Gastroesophageal sphincter (tissue), 4 donors: Measurements from ENCODE around the gene ALDH3A2. TPM values are rescaled to one million over a fixed set of nuclear protein-coding genes. Genes with fewer than 3 reads are reported as not detected.
"Not testable (repeated sequence)": the region's sequence is repeated elsewhere in the genome, so short reads cannot be mapped to it uniquely, and the experiment has no call there.

Experiments
- ATAC-seq: fragments of 150-250 bp; one replicate; pipeline ENCODE4 v1.9.1; 2016; ENCODE audit warnings: mild to moderate bottlenecking, moderate library complexity
- H3K27ac ChIP-seq, 4 donors: fragments of 200-600 bp; sonication (generic) in 3 of 4; 1 replicate in 3 of 4; 2 replicates in 1 of 4; pipeline ENCODE4 v1.5.1; 2016 to 2019
- H3K27me3 ChIP-seq: fragments of 200-600 bp; sonication (generic); one replicate; pipeline ENCODE4 v1.5.1; 2019
- H3K36me3 ChIP-seq, 2 donors: fragments of 200-600 bp; sonication (generic); one replicate each; pipeline ENCODE4 v1.5.1; 2019; ENCODE audit warnings: control low read depth in 1 of 2
- H3K4me1 ChIP-seq, 3 donors: fragments of 200-600 bp; sonication (generic); 1 replicate in 2 of 3; 2 replicates in 1 of 3; pipeline ENCODE4 v1.5.1; 2016 to 2019; ENCODE audit warnings: control low read depth in 2 of 3
- H3K4me3 ChIP-seq, 2 donors: fragments of 200-600 bp; sonication (generic); one replicate each; pipeline ENCODE4 v1.5.1; 2019; ENCODE audit warnings: mild to moderate bottlenecking in 1 of 2, moderate library complexity in 1 of 2
- H3K9me3 ChIP-seq, 3 donors: fragments of 200-600 bp; sonication (generic); one replicate each; pipeline ENCODE4 v1.5.1; 2017 to 2019; ENCODE audit warnings: control low read depth in 2 of 3
- EP300 ChIP-seq: sonication (generic); formaldehyde crosslinking; IDR thresholded peaks from one replicate; pipeline ENCODE4 v1.6.1; 2017; ENCODE audit warnings: antibody characterized with exemption, mild to moderate bottlenecking
- POLR2A ChIP-seq, 2 donors: fragments of 450-650 bp; IDR thresholded peaks; one replicate each; pipeline ENCODE4 v1.6.1; 2017; ENCODE audit warnings: antibody characterized with exemption in 2 of 2, mild to moderate bottlenecking in 2 of 2, moderate library complexity in 1 of 2
- POLR2AphosphoS5 ChIP-seq: sonication (generic); formaldehyde crosslinking; IDR thresholded peaks from one replicate; pipeline ENCODE4 v1.6.1; 2017; ENCODE audit warnings: antibody characterized with exemption
- WGBS, 2 donors: methylation state at CpG; one replicate each; pipeline ENCODE4 v1.1.5; 2018; ENCODE audit warnings: low coverage in 1 of 2; 5-methylcytosine and 5-hydroxymethylcytosine counted together
- total RNA-seq, 4 donors: library from RNA; depleted of rRNA; stranded (reverse); fragments of >200 nt; gene quantifications; one replicate each; pipeline ENCODE4 v1.1.0, GENCODE V29; 2016
- TF ChIP-seq, protein P1 (sequence below), 4 experiments: fragments of 200-600 bp in 2 of 4; fragments of 450-650 bp in 2 of 4; sonication (generic) in 1 of 4; IDR thresholded peaks; one replicate each; pipeline ENCODE4 v1.5.1; 2017 to 2019; ENCODE audit warnings: antibody characterized with exemption in 4 of 4, mild to moderate bottlenecking in 2 of 4, moderate library complexity in 2 of 4

ALDH3A2 gene
- total RNA-seq, 4 donors from 2014 or later: 61.9 to 162 (median 124) TPM

DNA sequence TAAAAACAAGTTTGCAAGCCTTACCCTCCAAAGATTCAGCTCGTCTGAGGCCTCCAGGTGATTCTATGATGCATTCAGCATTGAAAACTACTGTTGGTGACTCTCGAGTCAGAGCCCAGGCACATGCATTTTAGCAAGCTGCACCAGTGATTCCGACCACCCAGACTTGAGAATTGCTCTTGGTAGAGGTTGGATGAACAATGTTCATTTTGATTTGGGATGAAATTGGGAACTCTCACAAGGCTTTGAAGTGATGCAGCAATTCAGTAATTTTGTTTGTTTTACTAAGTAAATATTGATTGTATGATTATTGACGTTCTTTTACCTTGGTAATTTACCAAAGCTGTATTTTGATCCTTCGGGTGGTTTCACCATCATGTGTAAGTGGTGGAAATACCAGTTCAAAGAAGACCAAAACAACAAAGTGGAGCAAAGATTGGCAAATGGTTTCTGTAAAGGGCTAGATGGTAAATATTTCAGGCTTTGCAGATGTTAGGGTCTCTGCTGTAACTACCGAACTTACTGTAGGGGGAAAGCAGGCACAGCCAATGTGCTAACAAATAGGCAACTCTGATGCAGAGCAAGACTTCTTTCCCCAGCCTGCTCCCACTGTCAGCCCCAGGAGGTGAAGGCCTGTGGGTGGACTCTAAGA, 11.8 kb downstream of the ALDH3A2 start:
- Histone ChIP-seq H3K36me3 (peaks cover 0 to 97% of the 10 kb centered on the region in 2 donors), H3K27me3 (no peaks in the 10 kb centered on the region), H3K4me3 (no peak overlapping the region), H3K4me1 (peaks cover 0 to 33% (median 0%) of the 10 kb centered on the region in 3 donors), H3K27ac (no peak overlapping the region), H3K9me3 (no peaks in the 10 kb centered on the region)
- TF ChIP-seq, protein P1, sequence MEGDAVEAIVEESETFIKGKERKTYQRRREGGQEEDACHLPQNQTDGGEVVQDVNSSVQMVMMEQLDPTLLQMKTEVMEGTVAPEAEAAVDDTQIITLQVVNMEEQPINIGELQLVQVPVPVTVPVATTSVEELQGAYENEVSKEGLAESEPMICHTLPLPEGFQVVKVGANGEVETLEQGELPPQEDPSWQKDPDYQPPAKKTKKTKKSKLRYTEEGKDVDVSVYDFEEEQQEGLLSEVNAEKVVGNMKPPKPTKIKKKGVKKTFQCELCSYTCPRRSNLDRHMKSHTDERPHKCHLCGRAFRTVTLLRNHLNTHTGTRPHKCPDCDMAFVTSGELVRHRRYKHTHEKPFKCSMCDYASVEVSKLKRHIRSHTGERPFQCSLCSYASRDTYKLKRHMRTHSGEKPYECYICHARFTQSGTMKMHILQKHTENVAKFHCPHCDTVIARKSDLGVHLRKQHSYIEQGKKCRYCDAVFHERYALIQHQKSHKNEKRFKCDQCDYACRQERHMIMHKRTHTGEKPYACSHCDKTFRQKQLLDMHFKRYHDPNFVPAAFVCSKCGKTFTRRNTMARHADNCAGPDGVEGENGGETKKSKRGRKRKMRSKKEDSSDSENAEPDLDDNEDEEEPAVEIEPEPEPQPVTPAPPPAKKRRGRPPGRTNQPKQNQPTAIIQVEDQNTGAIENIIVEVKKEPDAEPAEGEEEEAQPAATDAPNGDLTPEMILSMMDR (IDR thresholded peaks at IDR 0.05): no peak
- TF ChIP-seq EP300 (no peak), POLR2A (IDR thresholded peaks at IDR 0.05) (no peak), POLR2AphosphoS5 (no peak)
- 77 to 96% methylated on average over 4 to 6 of the region's 6 CpGs for WGBS, 2 donors
- no peak for ATAC-seq

DNA sequence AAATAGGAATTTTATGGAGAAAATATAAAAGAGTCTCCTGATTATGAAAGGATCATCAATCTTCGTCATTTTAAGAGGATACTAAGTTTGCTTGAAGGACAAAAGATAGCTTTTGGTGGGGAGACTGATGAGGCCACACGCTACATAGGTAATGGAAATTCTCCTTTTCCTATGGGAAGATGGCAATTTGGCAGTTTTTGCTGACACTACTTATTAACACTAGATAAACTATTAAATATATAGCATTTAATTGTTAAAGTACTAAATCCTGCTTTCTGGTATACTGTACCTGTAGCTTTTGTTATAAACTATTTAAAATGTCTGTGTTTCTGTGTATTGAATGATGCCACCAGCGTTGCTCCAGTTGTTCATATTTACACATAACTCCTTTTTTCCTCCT, 12.6 kb downstream of the ALDH3A2 start:
- peaks cover 0 to 33% (median 0%) of the 10 kb centered on the region in 3 donors for H3K4me1 ChIP-seq
- 95 to 100% methylated on average over 3 of the region's 3 CpGs for WGBS, 2 donors
- no peaks in the 10 kb centered on the region for H3K9me3 ChIP-seq
- peaks cover 0 to 97% of the 10 kb centered on the region in 2 donors for H3K36me3 ChIP-seq
- no peaks in the 10 kb centered on the region for H3K27me3 ChIP-seq
- no peak overlapping the region for H3K4me3 ChIP-seq
- H3K27ac ChIP-seq: no peak overlapping the region
- no peak for ATAC-seq
- TF ChIP-seq EP300 (no peak), POLR2A (IDR thresholded peaks at IDR 0.05) (no peak), POLR2AphosphoS5 (no peak)
- TF ChIP-seq, protein P1 (IDR thresholded peaks at IDR 0.05): no peak

DNA sequence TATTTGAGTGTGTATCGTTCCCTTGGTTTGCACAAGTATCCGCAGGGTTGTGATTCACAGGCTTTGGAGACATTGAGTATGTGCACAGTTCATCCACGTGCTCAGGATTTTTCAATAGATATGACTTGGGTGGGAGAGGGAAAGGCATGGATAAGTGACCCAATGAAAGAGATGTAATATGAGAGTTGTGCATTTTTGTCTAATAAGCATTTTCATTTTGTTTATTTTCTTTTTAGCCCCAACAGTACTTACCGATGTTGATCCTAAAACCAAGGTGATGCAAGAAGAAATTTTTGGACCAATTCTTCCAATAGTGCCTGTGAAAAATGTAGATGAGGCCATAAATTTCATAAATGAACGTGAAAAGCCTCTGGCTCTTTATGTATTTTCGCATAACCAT, 14.5 kb downstream of the ALDH3A2 start:
- Histone ChIP-seq H3K9me3 (no peaks in the 10 kb centered on the region), H3K27me3 (no peaks in the 10 kb centered on the region), H3K27ac (no peak overlapping the region), H3K4me1 (peaks cover 0 to 17% (median 0%) of the 10 kb centered on the region in 3 donors), H3K36me3 (peaks cover 0 to 82% of the 10 kb centered on the region in 2 donors), H3K4me3 (no peak overlapping the region)
- TF ChIP-seq EP300 (no peak), POLR2A (IDR thresholded peaks at IDR 0.05) (no peak), POLR2AphosphoS5 (no peak)
- TF ChIP-seq, protein P1 (IDR thresholded peaks at IDR 0.05): no peak
- no peak for ATAC-seq
- 91 to 96% methylated on average over 4 to 6 of the region's 6 CpGs for WGBS, 2 donors

DNA sequence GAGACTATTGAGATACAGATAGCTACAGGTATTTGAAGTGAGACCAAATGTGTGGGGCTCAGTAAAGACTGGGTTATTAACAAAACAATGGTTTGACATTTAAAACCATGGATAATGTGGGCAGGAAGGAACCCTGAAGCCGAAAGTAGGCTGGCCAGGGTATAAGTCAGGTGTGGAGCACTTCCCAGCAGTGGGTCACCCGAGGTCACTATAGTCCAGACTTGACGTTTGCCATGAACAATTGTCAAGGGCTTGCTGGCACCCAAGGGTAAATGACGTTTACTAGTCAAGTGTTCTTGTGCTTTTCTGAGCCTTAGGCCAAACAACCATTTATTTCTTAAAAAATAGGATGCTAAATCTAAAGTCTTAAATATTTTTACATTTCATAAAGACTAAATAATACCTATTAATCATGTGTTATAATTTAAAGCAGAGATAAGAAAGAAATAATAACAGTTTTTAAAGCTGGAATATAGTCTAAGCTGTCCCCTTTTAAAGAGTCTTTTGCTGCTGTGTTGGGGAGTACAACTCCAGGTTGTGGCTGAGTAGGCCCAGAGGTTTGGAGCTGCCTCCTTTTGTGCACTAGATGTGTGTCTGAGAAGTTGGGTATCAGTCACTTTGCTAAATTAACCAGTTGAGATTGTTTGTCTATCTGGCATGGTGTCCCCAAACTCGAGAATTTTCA, 15.7 kb downstream of the ALDH3A2 start:
- no peak for ATAC-seq
- H3K4me1 ChIP-seq: peaks cover 0 to 17% (median 0%) of the 10 kb centered on the region in 3 donors
- H3K27me3 ChIP-seq: no peaks in the 10 kb centered on the region
- WGBS, 2 donors: 48 to 65% methylated on average over 4 of the region's 5 CpGs
- no peak for TF ChIP-seq POLR2AphosphoS5
- TF ChIP-seq, protein P1 (IDR thresholded peaks at IDR 0.05): no peak
- no peak for TF ChIP-seq POLR2A (IDR thresholded peaks at IDR 0.05)
- no peak for TF ChIP-seq EP300
- H3K9me3 ChIP-seq: no peaks in the 10 kb centered on the region
- no peak overlapping the region for H3K27ac ChIP-seq
- H3K36me3 ChIP-seq: peaks cover 0 to 84% of the 10 kb centered on the region in 2 donors
- no peak overlapping the region for H3K4me3 ChIP-seq

DNA sequence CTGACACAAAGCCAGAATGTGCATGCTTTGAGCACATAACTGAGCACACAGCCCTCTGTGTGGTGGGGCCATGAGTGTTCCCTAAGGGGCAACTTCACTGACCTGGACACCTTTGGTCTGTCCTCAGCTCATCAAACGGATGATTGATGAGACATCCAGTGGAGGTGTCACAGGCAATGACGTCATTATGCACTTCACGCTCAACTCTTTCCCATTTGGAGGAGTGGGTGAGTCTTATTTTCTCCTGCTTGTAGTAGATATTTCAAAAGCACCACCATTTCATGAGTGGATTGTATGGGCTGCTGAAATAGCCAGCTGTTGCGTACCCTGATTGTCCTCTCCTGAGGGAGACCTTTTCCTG, 16.2 kb downstream of the ALDH3A2 start:
- 89 to 93% methylated on average over 3 to 4 of the region's 4 CpGs for WGBS, 2 donors
- Histone ChIP-seq H3K27me3 (no peaks in the 10 kb centered on the region), H3K4me1 (peaks cover 0 to 13% (median 0%) of the 10 kb centered on the region in 3 donors), H3K36me3 (peaks cover 0 to 84% of the 10 kb centered on the region in 2 donors), H3K27ac (no peak overlapping the region), H3K4me3 (no peak overlapping the region), H3K9me3 (no peaks in the 10 kb centered on the region)
- TF ChIP-seq POLR2AphosphoS5 (no peak), POLR2A (IDR thresholded peaks at IDR 0.05) (no peak), EP300 (no peak)
- TF ChIP-seq, protein P1 (IDR thresholded peaks at IDR 0.05): no peak
- ATAC-seq: no peak

DNA sequence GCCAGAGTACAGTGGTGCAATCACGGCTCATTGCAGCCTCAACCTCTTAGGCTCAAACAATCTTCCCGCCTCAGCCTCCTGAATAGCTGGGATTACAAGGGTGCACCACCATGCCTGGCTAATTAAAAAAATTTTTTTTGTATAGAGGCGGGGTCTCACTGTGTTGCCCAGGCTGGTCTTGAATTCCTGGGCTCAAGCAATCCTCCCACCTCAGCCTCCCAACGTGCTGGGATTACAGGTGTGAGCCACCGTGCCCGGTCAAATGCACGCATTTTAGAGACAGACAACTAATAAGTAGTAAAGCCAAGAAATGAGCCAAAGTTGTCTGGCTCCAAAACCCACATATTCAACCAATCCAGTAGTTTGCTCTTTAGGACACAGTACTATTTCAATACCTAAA, 21.1 kb downstream of the ALDH3A2 start:
- not testable (repeated sequence) for H3K4me3 ChIP-seq, H3K27me3 ChIP-seq, H3K9me3 ChIP-seq, H3K27ac ChIP-seq, ATAC-seq
- Histone ChIP-seq H3K36me3 (peaks cover 0 to 80% of the 10 kb centered on the region in 2 donors), H3K4me1 (peaks cover 0 to 15% (median 0%) of the 10 kb centered on the region in 3 donors)
- 91 to 96% methylated on average over 7 of the region's 7 CpGs for WGBS, 2 donors
